Vagina (tissue), 2 donors: ENCODE data around the gene ZNF664.

Experiments used
- CTCF ChIP-seq, 3 experiments: fragments of 450-650 bp in 2 of 3; fragments of 200-600 bp in 1 of 3; sonication (generic) in 1 of 3; IDR thresholded peaks; one replicate each; pipeline ENCODE4 v1.5.1; 2017 to 2019; ENCODE audit warnings: antibody characterized with exemption in 3 of 3, mild to moderate bottlenecking in 2 of 3, moderate library complexity in 2 of 3
- POLR2A ChIP-seq, 2 donors: fragments of 450-650 bp; IDR thresholded peaks; one replicate each; pipeline ENCODE4 v1.6.1; 2017; ENCODE audit warnings: antibody characterized with exemption in 2 of 2, mild to moderate bottlenecking in 2 of 2, moderate library complexity in 2 of 2

- TF ChIP-seq CTCF (IDR thresholded peaks at IDR 0.05): no peak
- no peak for TF ChIP-seq POLR2A (IDR thresholded peaks at IDR 0.05)
These were observed 12.2 kb upstream of the ZNF664 start for GRCh38 chr12:123960856-123961255.
